HCT116 (cell line): ENCODE results near the gene TMC1. TPM values are rescaled to one million over a fixed set of nuclear protein-coding genes. Genes with fewer than 3 reads are reported as not detected.
"Not testable (repeated sequence)": the region's sequence is repeated elsewhere in the genome, so short reads cannot be mapped to it uniquely, and the experiment has no call there.

ENCODE experiments used
- ATAC-seq: fragments of 200-7000 bp; cut with Tn5 transposase; 2 replicates; pipeline ENCODE4 v1.9.1; 2020; ENCODE audit warnings: mild to moderate bottlenecking, moderate library complexity
- BruUV-seq: library from RNA; stranded (reverse); fragments of 400-500 nt; replicated peaks from 2 replicates; lab custom pipeline; 2021; lab: Mats Ljungman, UMichigan
- CTCF ChIA-PET: fragments of 300-600 bp; sonication (Branson Sonifier 250); formaldehyde crosslinking; loops from one replicate; lab custom pipeline; 2021; ENCODE audit warnings: antibody characterized with exemption; lab: Charles Lee
- POLR2A ChIA-PET: fragments of 300-600, 350-600 bp; sonication (Branson Sonifier 250); formaldehyde crosslinking; loops from one replicate; lab custom pipeline; 2021; ENCODE audit warnings: antibody characterized with exemption; lab: Charles Lee
- RAD21 ChIA-PET, 2 experiments: fragments of 300-600 bp; sonication (Branson Sonifier 250); formaldehyde crosslinking; loops; one replicate each; lab custom pipeline; 2023; ENCODE audit warnings: low total read pairs in 2 of 2; ENCODE audit not compliant: uncharacterized antibody in 2 of 2, unreplicated experiment in 2 of 2, low non-redundant PET in 1 of 2; lab: Charles Lee
- DNase-seq: peaks from one replicate; pipeline ENCODE4 v3.0.0-alpha.2; 2010; ENCODE audit warnings: low read depth, low spot score
- H2AFZ ChIP-seq: fragments of 200-600 bp; shearing (Covaris generic), sonication (generic); 2 replicates; pipeline ENCODE4 v1.6.1; 2017; ENCODE audit warnings: low read depth, mixed run types, mixed read lengths, antibody characterized with exemption, low read length; ENCODE audit not compliant: poor library complexity, severe bottlenecking
- H3K27ac ChIP-seq: 2 replicates; pipeline ENCODE4 v1.5.1; 2012; ENCODE audit warnings: low read depth, low read length
- H3K27me3 ChIP-seq: fragments of 200-600 bp; sonication (generic); 2 replicates; pipeline ENCODE4 v1.6.1; 2016; ENCODE audit warnings: mixed run types, low read length, mixed read lengths; ENCODE audit not compliant: insufficient read depth
- H3K36me3 ChIP-seq, 2 experiments: fragments of 200-500 bp in 1 of 2; fragments of 200-600 bp in 1 of 2; sonication (Bioruptor generic) in 1 of 2; sonication (generic) in 1 of 2; 2 replicates each; pipeline versions ENCODE4 v1.5.1 to v1.6.1; 2014 to 2016; ENCODE audit warnings: low read length in 2 of 2, inconsistent platforms in 1 of 2, mixed read lengths in 1 of 2, mixed run types in 1 of 2; ENCODE audit not compliant: insufficient read depth in 2 of 2, control insufficient read depth in 1 of 2
- H3K4me1 ChIP-seq, 2 experiments: fragments of 200-600 bp in 1 of 2; sonication (generic) in 1 of 2; 2 replicates each; pipeline versions ENCODE4 v1.5.1 to v1.6.1; 2012 to 2017; ENCODE audit warnings: low read length in 2 of 2, inconsistent platforms in 1 of 2, mild to moderate bottlenecking in 1 of 2, mixed read lengths in 1 of 2, mixed run types in 1 of 2, moderate library complexity in 1 of 2; ENCODE audit not compliant: insufficient read depth in 2 of 2, control insufficient read depth in 1 of 2
- H3K4me2 ChIP-seq: fragments of 200-600 bp; sonication (generic); 2 replicates; pipeline ENCODE4 v1.6.1; 2017; ENCODE audit warnings: mixed run types, low read length, mixed read lengths
- H3K4me3 ChIP-seq, 2 experiments: fragments of 200-600 bp in 1 of 2; sonication (generic) in 1 of 2; replicated peaks in 1 of 2; 2 replicates each; pipeline ENCODE4 v1.5.1; 2011 to 2016; ENCODE audit warnings: low read length in 2 of 2, control low read depth in 1 of 2, low read depth in 1 of 2, mild to moderate bottlenecking in 1 of 2, mixed read lengths in 1 of 2, mixed run types in 1 of 2
- H3K79me2 ChIP-seq: fragments of 200-600 bp; sonication (generic); 2 replicates; pipeline ENCODE4 v1.6.1; 2017; ENCODE audit warnings: mild to moderate bottlenecking, mixed run types, low read length, moderate library complexity, mixed read lengths; ENCODE audit not compliant: insufficient read depth
- H3K9ac ChIP-seq: fragments of 200-600 bp; sonication (generic); 2 replicates; pipeline ENCODE4 v1.6.1; 2016; ENCODE audit warnings: low read length, mixed read lengths
- H3K9me2 ChIP-seq: fragments of 200-600 bp; sonication (generic), shearing (Covaris generic); 2 replicates; pipeline ENCODE4 v1.6.1; 2017; ENCODE audit warnings: mixed run types, mild to moderate bottlenecking, moderate library complexity; ENCODE audit not compliant: insufficient read depth
- H3K9me3 ChIP-seq, 2 experiments: fragments of 200-500 bp in 1 of 2; fragments of 200-600 bp in 1 of 2; sonication (Bioruptor generic) in 1 of 2; sonication (generic) in 1 of 2; 2 replicates each; pipeline ENCODE4 v1.6.1; 2014 to 2017; ENCODE audit warnings: low read length in 2 of 2, mixed read lengths in 2 of 2, inconsistent platforms in 1 of 2, low read depth in 1 of 2, mild to moderate bottlenecking in 1 of 2, mixed run types in 1 of 2, moderate library complexity in 1 of 2; ENCODE audit not compliant: control insufficient read depth in 1 of 2, insufficient read depth in 1 of 2
- H4K20me1 ChIP-seq: fragments of 200-600 bp; sonication (generic), shearing (Covaris generic); 2 replicates; pipeline ENCODE4 v1.6.1; 2017; ENCODE audit warnings: mixed run types, mild to moderate bottlenecking, moderate library complexity; ENCODE audit not compliant: insufficient read depth
- CTCF ChIP-seq, 3 experiments: fragments of 200-600 bp in 1 of 3; sonication (generic) in 1 of 3; IDR thresholded peaks in 2 of 3; conservative IDR thresholded peaks in 1 of 3; 2 replicates each; pipeline ENCODE4 v1.5.1; 2012 to 2017; ENCODE audit warnings: low read depth in 2 of 3, low read length in 2 of 3, antibody characterized with exemption in 1 of 3, borderline replicate concordance in 1 of 3, control low read depth in 1 of 3, mild to moderate bottlenecking in 1 of 3, mixed read lengths in 1 of 3, mixed run types in 1 of 3, moderate library complexity in 1 of 3; ENCODE audit not compliant: insufficient read depth in 1 of 3
- SRF ChIP-seq: IDR thresholded peaks from 2 replicates; pipeline ENCODE4 v1.6.1; 2012; ENCODE audit warnings: low read depth
- intact Hi-C: fragments of 100-400 bp; cut with micrococcal nuclease; formaldehyde crosslinking; loops from 2 replicates; pipeline ENCODE4 v1.10.0; 2022
- total RNA-seq: library from RNA; stranded (reverse); gene quantifications from one replicate; pipeline ENCODE4 v1.2.1, GENCODE V29; 2021; ENCODE audit not compliant: unreplicated experiment

TMC1 gene
- total RNA-seq, 1 experiment from 2014 or later = 0.57 TPM

DNA sequence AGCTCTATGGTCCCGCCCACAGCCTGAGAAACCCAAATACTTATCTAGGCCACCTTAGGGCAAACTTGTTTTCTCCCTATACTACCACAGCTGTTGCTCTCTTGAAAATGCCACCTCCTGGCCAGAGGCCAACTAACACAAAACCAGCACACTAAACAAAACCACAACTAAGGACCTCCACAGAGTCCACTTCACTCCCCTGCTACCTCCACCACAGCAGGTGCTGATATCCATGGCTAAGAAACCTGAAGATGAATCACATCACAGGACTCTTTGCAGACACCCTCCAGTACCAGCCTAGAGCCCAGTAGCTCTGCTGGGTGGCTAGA is 323.0 kb downstream of the TMC1 start:
- no peak overlapping the region for H2AFZ ChIP-seq
- no peaks in the 10 kb centered on the region for H4K20me1 ChIP-seq
- DNase-seq = no peak
- intact Hi-C loops = no loop called here
- H3K27me3 ChIP-seq = no peaks in the 10 kb centered on the region
- H3K27ac ChIP-seq = no peak overlapping the region
- TF ChIP-seq CTCF (IDR thresholded peaks at IDR 0.05 in 2 of 3, conservative IDR thresholded peaks at IDR 0.05 in 1 of 3; ENCODE audit: borderline replicate concordance in 1 of 3, insufficient read depth in 1 of 3, low read depth in 2 of 3, low read length in 2 of 3) = 0 out of 6 replicates have a peak, but pooled peaks of 1 of the 3 experiments have one; percentile 2
- TF ChIP-seq SRF = no peak
- ChIA-PET POLR2A (no interaction called here), CTCF (interaction anchor here (0.9 to 2.5 kb wide), 8 partner anchors 8 to 337 kb away, joined by 3 to 16 read pairs (median 3); no protein-coding TSS in a partner anchor), RAD21 (interaction anchor here in 1 of 2 experiments (1.0 kb wide), 1 partner anchor 235 kb away, joined by 3 read pairs; no protein-coding TSS in a partner anchor)
- peaks cover 4 to 6% of the 10 kb centered on the region in 2 experiments; a peak in 3 of 4 replicates for H3K4me1 ChIP-seq
- no peak overlapping the region for H3K4me3 ChIP-seq
- no peaks in the 10 kb centered on the region for H3K9me2 ChIP-seq
- H3K4me2 ChIP-seq = no peak overlapping the region
- H3K79me2 ChIP-seq = no peaks in the 10 kb centered on the region
- no peak overlapping the region for H3K9ac ChIP-seq
- no peaks in the 10 kb centered on the region for H3K36me3 ChIP-seq
- ATAC-seq = peak; percentile 33
- H3K9me3 ChIP-seq = no peaks in the 10 kb centered on the region
- no TSS peak for BruUV-seq

- H3K9me3 ChIP-seq, ATAC-seq, H4K20me1 ChIP-seq, H3K4me2 ChIP-seq, H3K4me3 ChIP-seq, H3K27ac ChIP-seq, H3K79me2 ChIP-seq, H3K27me3 ChIP-seq, BruUV-seq, H3K4me1 ChIP-seq, H3K9ac ChIP-seq, H2AFZ ChIP-seq, DNase-seq, H3K9me2 ChIP-seq, H3K36me3 ChIP-seq, intact Hi-C loops, RAD21 ChIA-PET, POLR2A ChIA-PET: not testable (repeated sequence)
- CTCF ChIA-PET = interaction anchor here (0.9 to 2.5 kb wide), 4 partner anchors 13 to 332 kb away, joined by 3 to 16 read pairs (median 4); no protein-coding TSS in a partner anchor
These were observed 323.6 kb downstream of the TMC1 start for GRCh38 chr9:72845052-72845451.

DNA sequence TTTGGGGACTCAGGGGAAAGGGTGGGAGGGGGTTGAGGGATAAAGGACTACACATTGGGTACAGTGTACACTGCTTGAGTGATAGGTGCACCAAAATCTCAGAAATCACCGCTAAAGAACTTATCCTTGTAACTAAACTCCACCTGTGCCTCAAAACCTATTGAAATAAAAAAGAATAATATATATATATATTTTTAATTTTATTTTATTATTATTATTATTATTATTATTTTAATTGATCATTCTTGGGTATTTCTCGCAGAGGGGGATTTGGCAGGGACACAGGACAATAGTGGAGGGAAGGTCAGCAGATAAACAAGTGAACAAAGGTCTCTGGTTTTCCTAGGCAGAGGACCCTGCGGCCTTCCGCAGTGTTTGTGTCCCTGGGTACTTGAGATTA is 328.8 kb downstream of the TMC1 start:
- DNase-seq, H3K4me3 ChIP-seq, H4K20me1 ChIP-seq, H3K36me3 ChIP-seq, BruUV-seq, H3K27me3 ChIP-seq, H3K4me2 ChIP-seq, H3K27ac ChIP-seq, H3K9me3 ChIP-seq, H3K79me2 ChIP-seq, POLR2A ChIA-PET, CTCF ChIA-PET, RAD21 ChIA-PET, intact Hi-C loops, H2AFZ ChIP-seq, ATAC-seq, H3K9me2 ChIP-seq, H3K4me1 ChIP-seq, H3K9ac ChIP-seq: not testable (repeated sequence)
